GM21723 (cell line): ENCODE results near the gene CUX1.

Experiments used
- ATAC-seq: cut with Tn5 transposase; IDR thresholded peaks from one replicate; pipeline ENCODE4 v1.9.1; 2021; ENCODE audit warnings: mild to moderate bottlenecking, moderate library complexity; ENCODE audit not compliant: unreplicated experiment

Gene CUX1

GRCh38 chr7:101933028-101933427 is 115.6 kb downstream of the CUX1 start:
- ATAC-seq = no peak

- ATAC-seq = peak; percentile 64
Measured at GRCh38 chr7:101933688-101934121, 116.3 kb downstream of the CUX1 start.

GRCh38 chr7:101934618-101935017 is 117.2 kb downstream of the CUX1 start:
- no peak for ATAC-seq

GRCh38 chr7:101935521-101936141 is 118.2 kb downstream of the CUX1 start:
- no peak for ATAC-seq

- no peak for ATAC-seq
Measured at GRCh38 chr7:101936223-101936610, 118.8 kb downstream of the CUX1 start.

GRCh38 chr7:101936611-101937231 is 119.3 kb downstream of the CUX1 start:
- no peak for ATAC-seq

- no peak for ATAC-seq
Measured at GRCh38 chr7:101937717-101938514, 120.5 kb downstream of the CUX1 start.

- peak; percentile 57 for ATAC-seq
Measured at GRCh38 chr7:101939136-101939695, 121.8 kb downstream of the CUX1 start.

GRCh38 chr7:101940151-101940550 is 122.7 kb downstream of the CUX1 start:
- no peak for ATAC-seq

GRCh38 chr7:101940830-101941229 is 123.4 kb downstream of the CUX1 start:
- no peak for ATAC-seq

- ATAC-seq = no peak
Measured at GRCh38 chr7:101941481-101942383, 124.3 kb downstream of the CUX1 start.

- no peak for ATAC-seq
Measured at GRCh38 chr7:101942603-101943210, 125.3 kb downstream of the CUX1 start.

GRCh38 chr7:101943306-101943705 is 125.9 kb downstream of the CUX1 start:
- no peak for ATAC-seq

- no peak for ATAC-seq
Measured at GRCh38 chr7:101943889-101944600, 126.6 kb downstream of the CUX1 start.

GRCh38 chr7:101944611-101945010 is 127.2 kb downstream of the CUX1 start:
- ATAC-seq = no peak

GRCh38 chr7:101945034-101945758 is 127.8 kb downstream of the CUX1 start:
- no peak for ATAC-seq

- no peak for ATAC-seq
Measured at GRCh38 chr7:101947899-101948298, 130.5 kb downstream of the CUX1 start.

- no peak for ATAC-seq
Measured at GRCh38 chr7:101948650-101949049, 131.2 kb downstream of the CUX1 start.
